NCI-H2196 (cell line): ENCODE data around the gene COL17A1.

Experiments
- DNase-seq: peaks from one replicate; lab custom pipeline; 2025; ENCODE audit not compliant: unreplicated experiment; lab: John Stamatoyannopoulos, UW

Gene COL17A1

GRCh38 chr10:103991393-103992128 lies 94.1 kb downstream of the COL17A1 start:
- DNase-seq: no peak

DNA sequence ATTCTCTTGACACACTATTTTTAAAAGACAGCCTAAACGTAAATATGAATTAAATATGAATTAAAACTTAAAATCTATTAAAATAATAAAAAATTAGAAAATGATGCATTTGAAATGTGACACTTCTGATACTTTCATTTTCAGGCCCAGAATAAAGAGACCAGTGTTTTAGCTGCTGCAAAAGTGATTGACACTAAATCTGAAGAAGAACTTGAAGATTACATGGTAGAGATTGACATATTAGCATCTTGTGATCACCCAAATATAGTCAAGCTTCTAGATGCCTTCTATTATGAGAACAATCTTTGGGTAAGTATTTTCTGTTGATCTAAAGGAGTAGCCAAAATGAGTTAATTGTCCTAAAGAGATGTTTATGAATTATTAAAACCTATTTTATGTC lies 95.1 kb downstream of the COL17A1 start:
- DNase-seq: no peak

GRCh38 chr10:103990121-103990520 lies 95.6 kb downstream of the COL17A1 start:
- DNase-seq: no peak

GRCh38 chr10:103986360-103986759 lies 99.3 kb downstream of the COL17A1 start:
- DNase-seq: no peak

GRCh38 chr10:103985726-103986125 lies 100.0 kb downstream of the COL17A1 start:
- DNase-seq: no peak

GRCh38 chr10:103983367-103983911 lies 102.2 kb downstream of the COL17A1 start:
- DNase-seq: no peak

DNA sequence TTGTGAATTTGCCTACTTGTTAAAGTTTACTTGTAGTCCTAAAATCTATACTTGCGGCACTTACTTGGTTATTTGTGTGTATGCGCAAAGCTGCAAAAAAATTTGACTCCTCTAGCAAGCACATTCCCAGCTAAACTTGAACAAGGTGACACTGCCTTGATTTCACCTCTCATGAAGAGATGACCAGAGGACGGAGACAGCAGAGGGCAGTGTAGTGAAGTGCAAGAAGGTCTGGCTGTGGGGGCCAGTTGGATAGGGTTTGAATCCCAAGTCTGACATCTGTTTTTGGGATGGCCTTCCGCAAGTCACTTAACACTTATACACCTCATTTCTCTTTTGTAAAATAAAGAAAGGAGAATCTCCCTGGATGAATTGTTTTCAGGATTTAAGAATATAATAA lies 103.0 kb downstream of the COL17A1 start:
- DNase-seq: no peak
